CD4-positive, alpha-beta T cell (primary cell): Measurements from ENCODE around the gene ZSCAN2. TPM values are rescaled to one million over a fixed set of nuclear protein-coding genes. Genes with fewer than 3 reads are reported as not detected.

Experiments used
- ATAC-seq: fragments of 200-7000 bp; cut with Tn5 transposase; one replicate; pipeline ENCODE4 v1.10.0; 2022; ENCODE audit warnings: mild to moderate bottlenecking; ENCODE audit not compliant: poor library complexity
- CTCF ChIA-PET: fragments of 350-600 bp; sonication (Branson Sonifier 250); formaldehyde crosslinking; loops from one replicate; lab custom pipeline; 2021; ENCODE audit warnings: antibody characterized with exemption, inconsistent platforms; lab: Charles Lee
- POLR2A ChIA-PET: fragments of 350-600 bp; sonication (Branson Sonifier 250); formaldehyde crosslinking; loops from one replicate; lab custom pipeline; 2021; ENCODE audit warnings: antibody characterized with exemption, inconsistent platforms; lab: Charles Lee
- DNase-seq, 14 experiments: peaks; one replicate each; pipeline ENCODE4 v3.0.0-alpha.2; 2013 to 2020; ENCODE audit warnings: mixed read lengths in 2 of 14
- H3K27ac ChIP-seq, 2 donors: one replicate each; pipeline versions ENCODE4 v1.5.1 to v1.7.0; 2013; ENCODE audit warnings: low read length in 2 of 2, low read depth in 1 of 2, mild to moderate bottlenecking in 1 of 2
- H3K27me3 ChIP-seq, 2 experiments: 1 replicate in 1 of 2; 2 replicates in 1 of 2; pipeline versions ENCODE4 v1.6.1 to v1.7.0; 2013; ENCODE audit warnings: low read length in 2 of 2, control low read depth in 1 of 2, mild to moderate bottlenecking in 1 of 2, moderate library complexity in 1 of 2; ENCODE audit not compliant: insufficient read depth in 2 of 2, control insufficient read depth in 1 of 2
- H3K36me3 ChIP-seq: one replicate; pipeline ENCODE4 v1.6.1; 2013; ENCODE audit warnings: low read length, control low read depth; ENCODE audit not compliant: insufficient read depth
- H3K4me1 ChIP-seq: one replicate; pipeline ENCODE4 v1.6.1; 2013; ENCODE audit warnings: low read length, control low read depth; ENCODE audit not compliant: insufficient read depth
- H3K4me3 ChIP-seq: one replicate; pipeline ENCODE4 v1.5.1; 2013; ENCODE audit warnings: mild to moderate bottlenecking, low read length, moderate library complexity
- H3K9me3 ChIP-seq, 2 experiments: 1 replicate in 1 of 2; 2 replicates in 1 of 2; pipeline versions ENCODE4 v1.6.1 to v1.7.0; 2013; ENCODE audit warnings: low read length in 2 of 2, mild to moderate bottlenecking in 2 of 2, control low read depth in 1 of 2, moderate library complexity in 1 of 2; ENCODE audit not compliant: control insufficient read depth in 1 of 2, insufficient read depth in 1 of 2
- H3K27ac Mint-ChIP-seq: one replicate; pipeline ENCODE4 v1.8.0; 2020; ENCODE audit warnings: mixed read lengths
- H3K27me3 Mint-ChIP-seq: one replicate; pipeline ENCODE4 v1.8.0; 2021; ENCODE audit warnings: mixed read lengths
- H3K36me3 Mint-ChIP-seq: one replicate; pipeline ENCODE4 v1.8.0; 2021; ENCODE audit warnings: low read depth, mixed read lengths
- H3K4me1 Mint-ChIP-seq: one replicate; pipeline ENCODE4 v1.8.0; 2021; ENCODE audit warnings: low read depth, mixed read lengths
- H3K4me3 Mint-ChIP-seq: one replicate; pipeline ENCODE4 v1.8.0; 2020; ENCODE audit warnings: mild to moderate bottlenecking, mixed read lengths
- H3K9me3 Mint-ChIP-seq: one replicate; pipeline ENCODE4 v1.8.0; 2020; ENCODE audit warnings: mixed read lengths
- intact Hi-C, 2 experiments: fragments of 100-400 bp; cut with DNase I in 1 of 2; cut with micrococcal nuclease in 1 of 2; formaldehyde crosslinking; loops; one replicate each; pipeline versions ENCODE4 v1.15.1 to v1.9.0; 2023 to 2025; cut with DNase I, micrococcal nuclease
- total RNA-seq, 174 experiments: library from RNA in 2 of 174; stranded (reverse) in 2 of 174; gene quantifications; one replicate each; pipeline ENCODE4 v1.2.3 and lab custom pipeline; 2021 to 2026
- TF ChIP-seq, protein P1 (sequence below): fragments of 200-600 bp; IDR thresholded peaks from one replicate; pipeline ENCODE4 v1.8.0; 2022; ENCODE audit warnings: antibody characterized with exemption, mild to moderate bottlenecking

The ZSCAN2 gene
- total RNA-seq, 2 experiments from 2014 or later, result 3.8 to 5.0 TPM

DNA sequence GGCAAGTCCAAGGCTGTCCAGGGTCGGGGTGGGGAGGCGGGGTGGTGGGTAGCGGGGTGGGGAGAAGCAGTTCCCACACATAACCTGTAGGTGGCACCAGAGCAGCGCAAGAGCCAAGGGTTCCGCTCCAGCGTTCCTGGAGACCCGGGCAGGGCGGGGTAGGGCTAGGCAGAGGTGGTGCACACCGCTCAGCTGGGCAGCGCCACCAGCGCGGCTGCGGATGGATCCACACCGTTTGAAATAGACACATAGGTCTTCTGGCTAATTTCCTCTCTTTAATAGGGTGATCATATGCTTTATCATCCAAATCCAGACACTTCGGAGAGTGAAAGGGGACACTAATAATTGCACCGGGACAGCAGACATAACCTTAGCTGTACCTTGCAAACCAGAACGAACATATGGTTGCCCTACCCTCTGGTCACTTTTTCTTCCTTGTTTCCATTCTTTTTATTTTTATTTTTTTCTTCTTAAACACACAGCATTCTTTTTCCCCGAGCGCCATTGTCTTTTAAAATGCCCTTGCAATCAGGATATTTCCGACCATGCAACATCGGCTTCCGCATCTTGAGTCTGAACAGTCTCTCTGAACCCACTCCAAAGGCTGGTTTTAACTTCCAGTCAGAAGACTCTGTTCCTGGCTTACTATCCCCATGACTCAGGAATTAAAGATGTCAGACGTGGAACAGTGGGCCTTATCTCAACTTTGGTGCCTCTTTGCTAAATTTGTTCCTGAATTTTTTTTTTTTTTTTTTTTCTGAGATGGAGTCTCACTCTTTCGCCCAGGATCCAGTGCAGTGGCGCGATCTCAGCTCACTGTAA is 12.5 kb upstream of the ZSCAN2 start:
- H3K4me3 ChIP-seq, result no peak overlapping the region
- peaks cover 0 to under 1% of the 10 kb centered on the region in 2 experiments for H3K9me3 ChIP-seq
- TF ChIP-seq, protein P1, sequence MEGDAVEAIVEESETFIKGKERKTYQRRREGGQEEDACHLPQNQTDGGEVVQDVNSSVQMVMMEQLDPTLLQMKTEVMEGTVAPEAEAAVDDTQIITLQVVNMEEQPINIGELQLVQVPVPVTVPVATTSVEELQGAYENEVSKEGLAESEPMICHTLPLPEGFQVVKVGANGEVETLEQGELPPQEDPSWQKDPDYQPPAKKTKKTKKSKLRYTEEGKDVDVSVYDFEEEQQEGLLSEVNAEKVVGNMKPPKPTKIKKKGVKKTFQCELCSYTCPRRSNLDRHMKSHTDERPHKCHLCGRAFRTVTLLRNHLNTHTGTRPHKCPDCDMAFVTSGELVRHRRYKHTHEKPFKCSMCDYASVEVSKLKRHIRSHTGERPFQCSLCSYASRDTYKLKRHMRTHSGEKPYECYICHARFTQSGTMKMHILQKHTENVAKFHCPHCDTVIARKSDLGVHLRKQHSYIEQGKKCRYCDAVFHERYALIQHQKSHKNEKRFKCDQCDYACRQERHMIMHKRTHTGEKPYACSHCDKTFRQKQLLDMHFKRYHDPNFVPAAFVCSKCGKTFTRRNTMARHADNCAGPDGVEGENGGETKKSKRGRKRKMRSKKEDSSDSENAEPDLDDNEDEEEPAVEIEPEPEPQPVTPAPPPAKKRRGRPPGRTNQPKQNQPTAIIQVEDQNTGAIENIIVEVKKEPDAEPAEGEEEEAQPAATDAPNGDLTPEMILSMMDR, result peak; percentile 85
- peaks cover 8% of the 10 kb centered on the region for H3K4me1 ChIP-seq
- DNase-seq (peak; percentile 74 to 91 (median 82)), ATAC-seq (peak; percentile 100)
- H3K9me3 Mint-ChIP-seq, result no peaks in the 10 kb centered on the region
- no peaks in the 10 kb centered on the region for H3K36me3 ChIP-seq
- POLR2A ChIA-PET, result interaction anchor here (0.8 to 1.8 kb wide), 6 partner anchors 10 to 66 kb away, joined by 3 to 6 read pairs (median 4); partner anchors contain the start of genes WDR73 and ZSCAN2
- H3K4me3 Mint-ChIP-seq, result no peak overlapping the region
- CTCF ChIA-PET, result interaction anchor here (0.6 to 2.5 kb wide), 20 partner anchors 11 to 375 kb away, joined by 3 to 25 read pairs (median 3); partner anchors contain the start of genes SEC11A and WDR73
- no peak overlapping the region for H3K27ac Mint-ChIP-seq
- no peaks in the 10 kb centered on the region for H3K27me3 Mint-ChIP-seq
- intact Hi-C loops, result loop anchor here (1.0 to 5.0 kb wide), 11 partner anchors 49 to 455 kb away; partner anchors contain the start of genes NMB (in 1 of the 2), WDR73 (in 1 of the 2) and ZNF592 (in 1 of the 2)
- H3K27me3 ChIP-seq, result peaks cover 0 to 3% of the 10 kb centered on the region in 2 experiments
- H3K36me3 Mint-ChIP-seq, result no peaks in the 10 kb centered on the region
- H3K27ac ChIP-seq, result no peak overlapping the region
- H3K4me1 Mint-ChIP-seq, result peaks cover 5% of the 10 kb centered on the region

DNA sequence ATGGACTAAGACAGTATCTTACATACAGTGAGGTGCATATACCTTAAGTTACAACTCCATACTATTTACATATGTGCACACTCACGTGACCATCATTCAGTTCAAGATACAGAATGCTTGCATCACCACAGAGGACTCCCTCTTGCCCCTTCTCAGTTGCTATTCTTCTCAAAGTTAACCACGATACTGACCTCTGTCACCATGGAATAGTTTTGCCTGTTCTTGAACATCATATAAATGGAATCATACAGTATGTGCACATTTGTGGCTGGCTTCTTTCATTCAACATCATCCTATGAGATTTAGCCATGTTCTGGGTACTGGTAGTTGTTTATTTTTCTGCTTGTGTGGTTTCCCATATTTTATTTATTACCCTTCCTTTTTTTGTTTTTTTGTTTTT is 10.4 kb upstream of the ZSCAN2 start:
- Histone ChIP-seq H3K36me3 (no peaks in the 10 kb centered on the region), H3K4me3 (no peak overlapping the region), H3K27ac (no peak overlapping the region), H3K27me3 (peaks cover 0 to 3% of the 10 kb centered on the region in 2 experiments), H3K9me3 (no peaks in the 10 kb centered on the region), H3K4me1 (peaks cover 8% of the 10 kb centered on the region)
- ChIA-PET POLR2A (interaction anchor here (1.3 kb wide), 1 partner anchor 337 kb away, joined by 3 read pairs; no protein-coding TSS in a partner anchor), CTCF (no interaction called here)
- intact Hi-C loops, result no loop called here
- ATAC-seq, result no peak
- Mint-ChIP-seq H3K4me3 (no peak overlapping the region), H3K27ac (no peak overlapping the region), H3K9me3 (no peaks in the 10 kb centered on the region), H3K4me1 (peaks cover 14% of the 10 kb centered on the region), H3K27me3 (no peaks in the 10 kb centered on the region), H3K36me3 (no peaks in the 10 kb centered on the region)
- no peak for DNase-seq
- TF ChIP-seq, protein P1, result no peak

DNA sequence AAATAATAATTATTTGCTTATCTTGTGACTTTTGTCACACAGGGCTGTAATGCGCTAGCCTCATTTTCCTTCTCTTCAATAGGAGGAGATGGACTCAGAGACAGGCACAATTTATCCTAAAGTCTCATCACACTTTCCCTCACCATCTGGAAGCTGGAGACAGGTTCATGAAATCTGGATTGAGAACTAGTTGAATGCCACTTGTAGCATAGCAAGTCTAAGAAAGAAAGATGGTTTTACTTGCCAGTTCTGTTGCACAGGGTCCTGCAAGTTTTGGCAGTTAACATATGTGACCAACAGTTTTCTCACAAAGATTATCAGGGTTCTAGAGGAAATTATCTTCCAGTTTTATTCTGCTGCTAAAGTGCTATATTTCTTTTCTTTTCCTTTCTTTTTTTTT is 9.0 kb upstream of the ZSCAN2 start:
- Histone ChIP-seq H3K27ac (no peak overlapping the region), H3K9me3 (no peaks in the 10 kb centered on the region), H3K27me3 (peaks cover 0 to 3% of the 10 kb centered on the region in 2 experiments), H3K4me3 (no peak overlapping the region), H3K4me1 (peaks cover 10% of the 10 kb centered on the region), H3K36me3 (no peaks in the 10 kb centered on the region)
- Mint-ChIP-seq H3K36me3 (no peaks in the 10 kb centered on the region), H3K27ac (no peak overlapping the region), H3K27me3 (no peaks in the 10 kb centered on the region), H3K9me3 (no peaks in the 10 kb centered on the region), H3K4me1 (peaks cover 19% of the 10 kb centered on the region), H3K4me3 (no peak overlapping the region)
- DNase-seq (no peak), ATAC-seq (no peak)
- intact Hi-C loops, result no loop called here
- POLR2A ChIA-PET, result no interaction called here
- TF ChIP-seq, protein P1, result no peak
- CTCF ChIA-PET, result no interaction called here
